ENCODE results near the gene CPD.

CPD gene

DNA sequence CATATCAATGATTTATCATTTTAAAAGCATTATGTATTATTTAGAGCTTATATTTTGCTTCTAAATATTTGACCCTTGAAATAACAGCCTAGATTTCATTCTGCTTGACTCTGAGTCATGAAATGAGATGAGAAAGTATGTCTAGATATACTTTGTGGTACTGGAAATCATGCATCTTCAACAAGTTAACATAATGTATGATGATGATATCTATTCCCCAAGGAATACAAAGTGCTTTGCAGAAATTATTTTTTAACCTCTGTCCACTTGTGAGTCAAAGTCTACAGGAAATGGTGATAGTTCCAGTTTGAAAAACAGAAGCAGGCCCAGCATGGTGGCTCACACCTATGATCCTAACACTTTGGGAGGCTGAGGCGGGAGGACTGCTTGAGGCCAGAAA, 134.6 kb downstream of the CPD start:
- DNase-seq: no peak

DNA sequence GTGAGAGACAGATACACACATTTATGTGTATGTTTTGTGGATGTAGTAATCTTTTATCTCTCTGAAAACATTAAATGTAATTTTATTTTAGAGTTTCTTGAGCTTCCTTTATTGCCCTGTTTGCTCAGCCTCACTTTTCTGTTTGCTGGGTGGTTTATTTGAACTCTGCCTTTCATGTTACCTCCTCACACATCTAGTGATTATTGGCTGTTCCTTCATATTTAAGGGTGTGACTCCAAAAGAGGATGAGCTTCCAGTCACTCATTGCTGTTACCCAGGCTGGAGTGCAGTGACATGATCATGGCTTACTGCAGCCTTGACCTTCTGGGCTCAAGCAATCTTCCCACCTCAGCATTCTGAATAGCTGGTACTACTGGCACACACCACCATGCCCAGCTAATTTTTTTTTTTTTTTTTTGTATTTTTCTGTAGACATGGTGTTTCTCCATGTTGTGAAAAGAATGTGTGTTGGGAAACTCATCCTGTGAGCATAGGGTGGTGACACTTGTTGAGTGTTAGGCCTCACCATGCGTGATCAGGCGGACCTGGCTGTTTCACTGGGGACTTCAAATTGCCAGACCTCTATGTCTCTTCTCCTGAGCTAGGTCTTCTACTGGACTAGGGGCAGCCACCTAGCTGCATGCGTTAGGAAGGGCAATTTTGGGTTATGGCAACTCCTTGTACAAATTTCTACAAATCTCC, 136.3 kb downstream of the CPD start:
- DNase-seq: no peak

DNA sequence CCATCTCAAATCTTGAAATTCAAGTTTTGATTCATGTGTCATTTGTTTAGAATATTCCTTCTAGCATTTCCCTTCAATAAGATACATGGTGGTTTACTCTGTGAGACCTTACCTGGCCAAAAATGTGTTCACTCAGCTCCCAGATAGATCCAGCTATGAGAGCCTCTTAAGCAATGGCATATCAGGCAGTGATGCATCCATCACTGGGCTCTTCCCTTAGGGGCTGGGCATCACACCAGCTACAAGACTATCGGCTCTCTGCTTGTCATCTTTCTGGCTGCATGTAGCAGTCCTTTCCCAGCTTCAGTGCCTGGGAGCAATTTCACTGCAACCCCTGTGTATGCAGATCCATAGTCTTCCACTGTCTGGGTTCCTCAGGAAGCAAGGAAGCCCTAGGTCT, 139.1 kb downstream of the CPD start:
- no peak for DNase-seq

DNA sequence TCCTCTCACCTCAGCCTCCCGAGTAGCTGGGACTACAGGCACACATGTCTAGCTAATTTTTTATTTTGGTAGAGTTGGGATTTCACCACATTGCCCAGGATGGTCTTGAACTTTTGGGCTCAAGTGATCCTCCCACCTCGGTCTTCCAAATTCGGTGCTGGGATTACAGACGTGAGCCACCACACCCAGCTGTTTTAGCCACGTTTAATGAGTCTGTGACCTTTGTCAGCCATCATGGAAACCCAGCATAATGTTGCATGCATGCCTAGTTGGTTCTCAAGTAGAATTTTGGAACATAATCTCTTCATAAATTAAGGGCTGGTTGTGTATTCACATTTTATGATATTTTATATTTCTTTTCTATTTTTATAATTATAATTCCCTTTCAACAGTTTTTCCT, 140.4 kb downstream of the CPD start:
- DNase-seq: no peak

All from effector CD4-positive, alpha-beta T cell (primary cell).